SK-N-SH (cell line): Measurements from ENCODE around the gene PAFAH1B2.

Source experiments
- CTCF ChIP-seq: fragments of 200-600 bp; sonication (generic); IDR thresholded peaks from 2 replicates; pipeline ENCODE4 v1.6.1; 2017; ENCODE audit warnings: antibody characterized with exemption, mild to moderate bottlenecking, moderate library complexity
- EP300 ChIP-seq, 2 experiments: IDR thresholded peaks; 2 replicates each; pipeline versions ENCODE4 v1.4.0 to v1.6.1; 2012; ENCODE audit warnings: borderline replicate concordance in 1 of 2, low read depth in 1 of 2, low read length in 1 of 2
- EZH2phosphoT487 ChIP-seq: fragments of 200-600 bp; sonication (generic); IDR thresholded peaks from 2 replicates; pipeline ENCODE4 v1.6.1; 2017; ENCODE audit warnings: low read depth, mixed run types, mild to moderate bottlenecking, antibody characterized with exemption, moderate library complexity, borderline replicate concordance
- FOXJ3 ChIP-seq: sonication (generic); formaldehyde crosslinking; IDR thresholded peaks from 2 replicates; pipeline ENCODE4 v1.5.1; 2020; ENCODE audit warnings: mild to moderate bottlenecking, missing genetic modification reagents
- JUND ChIP-seq: IDR thresholded peaks from 2 replicates; pipeline ENCODE4 v1.4.0; 2012
- NFIC ChIP-seq: IDR thresholded peaks from 2 replicates; pipeline ENCODE4 v1.4.0; 2012; ENCODE audit warnings: borderline replicate concordance
- NRF1 ChIP-seq: IDR thresholded peaks from 2 replicates; pipeline ENCODE4 v1.6.1; 2012; ENCODE audit warnings: low read depth, mild to moderate bottlenecking, low read length
- POLR2AphosphoS5 ChIP-seq: IDR thresholded peaks from 2 replicates; pipeline ENCODE4 v1.6.1; 2012; ENCODE audit warnings: low read depth, low read length
- REST ChIP-seq: IDR thresholded peaks from 2 replicates; pipeline ENCODE4 v1.6.1; 2012; ENCODE audit warnings: mild to moderate bottlenecking, low read depth, low read length, moderate library complexity
- RFX5 ChIP-seq: IDR thresholded peaks from 2 replicates; pipeline ENCODE4 v1.6.1; 2012; ENCODE audit warnings: mild to moderate bottlenecking, improper control_type of control experiment, low read length
- TAF1 ChIP-seq: IDR thresholded peaks from 2 replicates; pipeline ENCODE4 v1.6.1; 2012; ENCODE audit warnings: low read depth, mild to moderate bottlenecking, low read length, moderate library complexity, borderline replicate concordance
- TCF12 ChIP-seq: IDR thresholded peaks from 2 replicates; pipeline ENCODE4 v1.4.0; 2012
- ZBTB33 ChIP-seq: IDR thresholded peaks from 2 replicates; pipeline ENCODE4 v1.4.0; 2012; ENCODE audit warnings: low read depth, borderline replicate concordance
- TF ChIP-seq, protein P1 (sequence below): fragments of 150-350 bp; IDR thresholded peaks from 2 replicates; pipeline ENCODE4 v1.6.1; 2017; ENCODE audit warnings: antibody characterized with exemption, low read length, low read depth, borderline replicate concordance

GRCh38 chr11:117127171-117127901 is 16.8 kb upstream of the PAFAH1B2 start:
- TF ChIP-seq CTCF (no peak), JUND (no peak), RFX5 (no peak), POLR2AphosphoS5 (no peak), EZH2phosphoT487 (no peak), NFIC (no peak), EP300 (IDR thresholded peaks at IDR 0.05; ENCODE audit: borderline replicate concordance in 1 of 2, low read depth in 1 of 2, low read length in 1 of 2) (no peak), FOXJ3 (CRISPR knock-in tag) (no peak), TAF1 (no peak), NRF1 (no peak), REST (no peak), ZBTB33 (no peak), TCF12 (no peak)
- TF ChIP-seq, protein P1, sequence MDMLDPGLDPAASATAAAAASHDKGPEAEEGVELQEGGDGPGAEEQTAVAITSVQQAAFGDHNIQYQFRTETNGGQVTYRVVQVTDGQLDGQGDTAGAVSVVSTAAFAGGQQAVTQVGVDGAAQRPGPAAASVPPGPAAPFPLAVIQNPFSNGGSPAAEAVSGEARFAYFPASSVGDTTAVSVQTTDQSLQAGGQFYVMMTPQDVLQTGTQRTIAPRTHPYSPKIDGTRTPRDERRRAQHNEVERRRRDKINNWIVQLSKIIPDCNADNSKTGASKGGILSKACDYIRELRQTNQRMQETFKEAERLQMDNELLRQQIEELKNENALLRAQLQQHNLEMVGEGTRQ, result no peak
